AG04449 (cell line): ENCODE data around the gene DUSP6.

Experiments used
- CTCF ChIA-PET: fragments of 350-600 bp; formaldehyde crosslinking; extraction: SDS; loops from one replicate; lab custom pipeline; 2021; ENCODE audit warnings: antibody characterized with exemption; lab: Yijun Ruan, JAX
- POLR2A ChIA-PET: fragments of 400-600, 350-600 bp; formaldehyde crosslinking; extraction: SDS; loops from one replicate; lab custom pipeline; 2020; ENCODE audit warnings: antibody characterized with exemption, inconsistent platforms; lab: Yijun Ruan, JAX
- DNase-seq: peaks from one replicate; pipeline ENCODE4 v3.0.0-alpha.2; 2010; ENCODE audit warnings: low read depth, low spot score
- H3K4me3 ChIP-seq: 2 replicates; pipeline ENCODE4 v1.5.1; 2011; ENCODE audit warnings: low read depth, mild to moderate bottlenecking, control low read depth, low read length
- CTCF ChIP-seq: IDR thresholded peaks from one replicate; pipeline ENCODE4 v1.5.1; 2011; ENCODE audit warnings: mild to moderate bottlenecking, moderate library complexity, low read length, control low read depth, inconsistent platforms; ENCODE audit not compliant: insufficient read depth; ENCODE audit errors: missing control alignments

The DUSP6 gene

GRCh38 chr12:89352242-89352491, 134 bp downstream of the DUSP6 start:
- CTCF ChIA-PET: interaction anchor here (0.8 to 8.7 kb wide), 8 partner anchors 37 to 333 kb away, joined by 3 to 56 read pairs (median 4); partner anchors contain the start of gene GALNT4

GRCh38 chr12:89351489-89352241, 636 bp downstream of the DUSP6 start:
- POLR2A ChIA-PET: interaction anchor here (0.6 to 3.2 kb wide), 17 partner anchors 22 to 328 kb away, joined by 3 to 27 read pairs (median 4); no protein-coding TSS in a partner anchor

More at GRCh38 chr12:89352242-89352491, 134 bp downstream of the DUSP6 start:
- POLR2A ChIA-PET: interaction anchor here (0.6 to 3.2 kb wide), 17 partner anchors 18 to 328 kb away, joined by 3 to 27 read pairs (median 4); no protein-coding TSS in a partner anchor
- H3K4me3 ChIP-seq: peak overlapping the region; percentile 88
- no peak for DNase-seq
- TF ChIP-seq CTCF: no peak

GRCh38 chr12:89350630-89351488, 1.4 kb downstream of the DUSP6 start:
- DNase-seq: no peak
- TF ChIP-seq CTCF: no peak
- ChIA-PET POLR2A (interaction anchor here (0.6 to 2.7 kb wide), 8 partner anchors 100 to 290 kb away, joined by 3 to 27 read pairs (median 4); no protein-coding TSS in a partner anchor), CTCF (interaction anchor here (1.1 to 8.7 kb wide), 7 partner anchors 38 to 331 kb away, joined by 3 to 56 read pairs (median 4); no protein-coding TSS in a partner anchor)
- H3K4me3 ChIP-seq: peak overlapping the region; percentile 88

More at GRCh38 chr12:89351489-89352241, 636 bp downstream of the DUSP6 start:
- DNase-seq: no peak
- no peak for TF ChIP-seq CTCF
- CTCF ChIA-PET: interaction anchor here (0.8 to 8.7 kb wide), 10 partner anchors 38 to 332 kb away, joined by 3 to 56 read pairs (median 4); partner anchors contain the start of gene GALNT4
- peak overlapping the region; percentile 88 for H3K4me3 ChIP-seq

GRCh38 chr12:89350260-89350629, 2.1 kb downstream of the DUSP6 start:
- CTCF ChIA-PET: interaction anchor here (1.7 to 8.7 kb wide), 4 partner anchors 109 to 330 kb away, joined by 5 to 56 read pairs (median 16); no protein-coding TSS in a partner anchor
- POLR2A ChIA-PET: interaction anchor here (0.6 kb wide), 1 partner anchor 101 kb away, joined by 3 read pairs; no protein-coding TSS in a partner anchor
- no peak for DNase-seq
- H3K4me3 ChIP-seq: peak overlapping the region; percentile 88
- no peak for TF ChIP-seq CTCF

GRCh38 chr12:89349814-89350213, 2.5 kb downstream of the DUSP6 start:
- POLR2A ChIA-PET: interaction anchor here (0.7 kb wide), 1 partner anchor 187 kb away, joined by 5 read pairs; no protein-coding TSS in a partner anchor
- TF ChIP-seq CTCF: no peak

More at GRCh38 chr12:89349814-89350213, 2.5 kb downstream of the DUSP6 start:
- DNase-seq: no peak
- CTCF ChIA-PET: interaction anchor here (1.7 to 8.7 kb wide), 4 partner anchors 109 to 330 kb away, joined by 5 to 56 read pairs (median 16); no protein-coding TSS in a partner anchor
- peak overlapping the region; percentile 88 for H3K4me3 ChIP-seq
